Adrenal gland (tissue), 12 donors: ENCODE measurements around the gene MAPKBP1. TPM values are rescaled to one million over a fixed set of nuclear protein-coding genes. Genes with fewer than 3 reads are reported as not detected.
"Not testable (repeated sequence)": the region's sequence is repeated elsewhere in the genome, so short reads cannot be mapped to it uniquely, and the experiment has no call there.

ENCODE experiments used
- DNase-seq, 7 donors: peaks; one replicate each; pipeline ENCODE4 v3.0.0-alpha.2; 2019 to 2020
- H3K27ac ChIP-seq, 5 donors: fragments of 200-600 bp; sonication (generic) in 4 of 5; 1 replicate in 3 of 5; 2 replicates in 2 of 5; pipeline versions ENCODE4 v1.5.1 to v1.8.0; 2016 to 2020; ENCODE audit warnings: mild to moderate bottlenecking in 1 of 5
- H3K27me3 ChIP-seq: fragments of 200-600 bp; 2 replicates; pipeline ENCODE4 v1.8.0; 2021
- H3K36me3 ChIP-seq, 2 donors: fragments of 200-600 bp; replicated peaks in 1 of 2; 1 replicate in 1 of 2; 2 replicates in 1 of 2; pipeline versions ENCODE4 v1.5.1 to v1.8.0; 2018 to 2022
- H3K4me1 ChIP-seq, 2 donors: fragments of 200-600 bp; replicated peaks in 1 of 2; 1 replicate in 1 of 2; 2 replicates in 1 of 2; pipeline versions ENCODE4 v1.5.1 to v1.8.0; 2018 to 2021
- H3K4me3 ChIP-seq, 4 donors: fragments of 200-600 bp; sonication (generic) in 3 of 4; one replicate each; pipeline ENCODE4 v1.5.1; 2016 to 2018
- H3K9me3 ChIP-seq, 3 donors: fragments of 200-600 bp; sonication (generic) in 1 of 3; replicated peaks in 1 of 3; 1 replicate in 2 of 3; 2 replicates in 1 of 3; pipeline versions ENCODE4 v1.5.1 to v1.8.0; 2016 to 2021
- CTCF ChIP-seq, 6 experiments: fragments of 450-650 bp in 4 of 6; fragments of 200-600 bp in 2 of 6; sonication (generic) in 1 of 6; IDR thresholded peaks; 1 replicate in 5 of 6; 2 replicates in 1 of 6; pipeline versions ENCODE4 v1.5.1 to v1.8.0; 2016 to 2021; ENCODE audit warnings: antibody characterized with exemption in 6 of 6, mild to moderate bottlenecking in 2 of 6, moderate library complexity in 1 of 6
- POLR2A ChIP-seq, 2 donors: fragments of 450-650 bp; IDR thresholded peaks; one replicate each; pipeline ENCODE4 v1.6.1; 2017; ENCODE audit warnings: antibody characterized with exemption in 2 of 2, mild to moderate bottlenecking in 2 of 2, moderate library complexity in 1 of 2
- WGBS, 4 donors: extraction: QIAGEN DNeasy Blood & Tissue Kit in 2 of 4; methylation state at CpG; one replicate each; pipeline versions ENCODE4 v1.1.5 to v1.1.7; 2013 to 2017; 5-methylcytosine and 5-hydroxymethylcytosine counted together
- intact Hi-C, 2 donors: fragments of 100-400 bp; cut with DNase I; formaldehyde crosslinking; loops; one replicate each; pipeline versions ENCODE4 v1.14.1 to v1.15.0; 2022 to 2023
- polyA plus RNA-seq, 3 donors: library from polyadenylated mRNA; stranded (reverse); fragments of 200-250 nt in 2 of 3; fragments of 350-450 nt in 1 of 3; fragmentation: Illumina TruSeq in 1 of 3; extraction: RNeasy Lipid Tissue Mini Kit (QIAGEN cat#74804) in 1 of 3; gene quantifications; one replicate each; pipeline ENCODE4 v1.2.3, GENCODE V29; 2013 to 2014
- total RNA-seq, 9 donors: library from RNA; depleted of rRNA in 4 of 9; stranded (reverse); fragments of >200 nt in 4 of 9; fragments of 120-200 nt in 1 of 9; fragmentation: NEBNext Ultra II Directional in 1 of 9; extraction: Animal tissue kit (Norgen Biotek cat#: 25700) in 1 of 9; gene quantifications; one replicate each; pipeline versions ENCODE4 v1.1.0 to v1.2.4, GENCODE V29; 2013 to 2023
- donor health status: healthy with polysubstance abuse.
- donor health status: Bipolar disorder and iron deficiency.
- donor health status: DM: yes; HTN: yes; CAD: no.
- donor health status: DM: no; HTN: no; CAD: no.
- donor health status: DM: no; HTN: no; CAD: no.
- donor health status: DM: yes; HTN: yes; CAD: no.

The MAPKBP1 gene
- total and polyA plus RNA-seq, 12 donors = 10.1 to 60.7 (median 22.8) TPM

GRCh38 chr15:41732483-41732882 lies 41.8 kb upstream of the MAPKBP1 start:
- Histone ChIP-seq H3K36me3 (peaks cover 0 to 55% of the 10 kb centered on the region in 2 donors), H3K27ac (no peak overlapping the region), H3K9me3 (no peaks in the 10 kb centered on the region), H3K4me3 (no peak overlapping the region), H3K4me1 (peaks cover 0 to 16% of the 10 kb centered on the region in 2 donors), H3K27me3 (no peaks in the 10 kb centered on the region)
- intact Hi-C loops = no loop called here
- no peak for TF ChIP-seq CTCF (IDR thresholded peaks at IDR 0.05)
- no peak for TF ChIP-seq POLR2A (IDR thresholded peaks at IDR 0.05)
- DNase-seq = no peak
- WGBS, 4 donors = 93 to 100% (median 95%) methylated on average over 1 of the region's 1 CpG

GRCh38 chr15:41734079-41734478 lies 40.2 kb upstream of the MAPKBP1 start:
- WGBS, 4 donors = 53 to 70% (median 63%) methylated on average over 4 of the region's 4 CpGs
- H3K4me3 ChIP-seq = no peak overlapping the region
- H3K9me3 ChIP-seq = no peaks in the 10 kb centered on the region
- H3K27ac ChIP-seq = no peak overlapping the region
- no peaks in the 10 kb centered on the region for H3K27me3 ChIP-seq
- intact Hi-C loops = no loop called here
- peaks cover 0 to 14% of the 10 kb centered on the region in 2 donors for H3K4me1 ChIP-seq
- H3K36me3 ChIP-seq = peaks cover 0 to 58% of the 10 kb centered on the region in 2 donors
- DNase-seq = peak in 3 of 7 donors; percentile 8 to 30 (median 20)
- TF ChIP-seq POLR2A (IDR thresholded peaks at IDR 0.05) (no peak), CTCF (IDR thresholded peaks at IDR 0.05) (no peak)

GRCh38 chr15:41735046-41735445 lies 39.2 kb upstream of the MAPKBP1 start:
- WGBS, 4 donors = 91 to 94% (median 93%) methylated on average over 4 of the region's 4 CpGs
- intact Hi-C loops = no loop called here
- TF ChIP-seq CTCF (IDR thresholded peaks at IDR 0.05) = no peak
- no peak for TF ChIP-seq POLR2A (IDR thresholded peaks at IDR 0.05)
- H3K27me3 ChIP-seq = no peaks in the 10 kb centered on the region
- no peak for DNase-seq
- H3K4me1 ChIP-seq = peaks cover 0 to 14% of the 10 kb centered on the region in 2 donors
- H3K9me3 ChIP-seq = no peaks in the 10 kb centered on the region
- peaks cover 0 to 49% of the 10 kb centered on the region in 2 donors for H3K36me3 ChIP-seq
- H3K27ac ChIP-seq = no peak overlapping the region
- no peak overlapping the region for H3K4me3 ChIP-seq

GRCh38 chr15:41735492-41735891 lies 38.8 kb upstream of the MAPKBP1 start:
- H3K4me1 ChIP-seq = peaks cover 0 to 14% of the 10 kb centered on the region in 2 donors
- H3K27me3 ChIP-seq, H3K9me3 ChIP-seq, DNase-seq, intact Hi-C loops, H3K4me3 ChIP-seq, H3K27ac ChIP-seq: not testable (repeated sequence)
- peaks cover 0 to 45% of the 10 kb centered on the region in 2 donors for H3K36me3 ChIP-seq
- WGBS, 4 donors = 95 to 96% (median 96%) methylated on average over 9 to 10 of the region's 10 CpGs

GRCh38 chr15:41746802-41747201 lies 27.5 kb upstream of the MAPKBP1 start:
- H3K4me3 ChIP-seq = no peak overlapping the region
- H3K9me3 ChIP-seq = no peaks in the 10 kb centered on the region
- TF ChIP-seq POLR2A (IDR thresholded peaks at IDR 0.05) (no peak), CTCF (IDR thresholded peaks at IDR 0.05) (no peak)
- no peak for DNase-seq
- WGBS, 4 donors = 41 to 53% (median 45%) methylated on average over 1 of the region's 1 CpG
- intact Hi-C loops = no loop called here
- H3K27me3 ChIP-seq = no peaks in the 10 kb centered on the region
- peak overlapping the region in 1 of 5 donors; percentile 23 for H3K27ac ChIP-seq
- H3K36me3 ChIP-seq = peaks cover 0 to 30% of the 10 kb centered on the region in 2 donors
- H3K4me1 ChIP-seq = peaks cover 7 to 12% of the 10 kb centered on the region in 2 donors
